ENCODE measurements around the gene UBAC2. TPM values are rescaled to one million over a fixed set of nuclear protein-coding genes. Genes with fewer than 3 reads are reported as not detected.

Gene UBAC2
- total and polyA plus RNA-seq, 2 experiments from 2014 or later: 78.2 to 83.1 TPM

GRCh38 chr13:99435998-99436397, 235.3 kb downstream of the UBAC2 start:
- no peaks in the 10 kb centered on the region for H3K9me3 ChIP-seq (ENCODE audit: low read depth)
- no peak overlapping the region for H2AFZ ChIP-seq
- H3K79me2 ChIP-seq: no peaks in the 10 kb centered on the region
- no peak overlapping the region for H3K4me2 ChIP-seq
- no peak overlapping the region for H3K4me3 ChIP-seq
- no peak for TF ChIP-seq EZH2 (IDR thresholded peaks at IDR 0.05; ENCODE audit: borderline replicate concordance)
- TF ChIP-seq CTCF (IDR thresholded peaks at IDR 0.05; ENCODE audit: poor library complexity): no peak
- no peak for TF ChIP-seq EZH2phosphoT487 (IDR thresholded peaks at IDR 0.05; ENCODE audit: low read depth, severe bottlenecking, unreplicated experiment)
- H4K20me1 ChIP-seq (ENCODE audit: insufficient read depth, poor library complexity, severe bottlenecking): no peaks in the 10 kb centered on the region
- H3K27me3 ChIP-seq: peaks cover 3% of the 10 kb centered on the region
- peak; percentile 37 for DNase-seq (ENCODE audit: low spot score)
- H3K36me3 ChIP-seq (replicated peaks; ENCODE audit: insufficient read depth, low read depth): no peaks in the 10 kb centered on the region
- H3K9me2 ChIP-seq (replicated peaks; ENCODE audit: insufficient read depth): no peaks in the 10 kb centered on the region
- peak overlapping the region; percentile 42 for H3K27ac ChIP-seq
- WGBS (ENCODE audit: low lambda C conversion rate, missing lambda C conversion rate): 57% methylated on average over 3 of the region's 3 CpGs
- H3K4me1 ChIP-seq (ENCODE audit: insufficient read depth): peaks cover 3% of the 10 kb centered on the region

MicroRNA genes within 50 kb of the gene (microRNA counts, 767-probe panel; counts per million panel counts)
- not detected for microRNA hsa-miR-623

Small RNA genes lying within 50 kb of the gene (microRNA-seq; reads per million reads assigned to microRNA genes)
- not detected for gene MIR623

Small RNA genes lying within 50 kb of the gene (small RNA-seq; reads per million reads assigned to genes)
- gene MIR623 (not detected), gene RN7SKP9 (0.25 reads per million)

Other genes starting within 250 kb of the UBAC2 start
- 25.1 and 38.9 TPM in 2 replicates for gene DOCK9, start 222.8 kb upstream of the UBAC2 start, total RNA-seq
- 16.4 and 23.6 TPM in 2 replicates for gene DOCK9, start 222.8 kb upstream of the UBAC2 start, polyA plus RNA-seq
- gene GPR18, start 57.5 kb downstream of the UBAC2 start, total RNA-seq: not detected in 2 replicates
- gene GPR18, start 57.5 kb downstream of the UBAC2 start, polyA plus RNA-seq: 0.35 TPM in 1 of 2 replicates, not detected in the other
- gene GPR183, start 106.5 kb downstream of the UBAC2 start, total RNA-seq: 5.2 and 5.3 TPM in 2 replicates
- 1.4 and 3.0 TPM in 2 replicates for gene GPR183, start 106.5 kb downstream of the UBAC2 start, polyA plus RNA-seq

Data from hepatocyte (in vitro differentiated cells).